Measurements from ENCODE around the gene LLGL2.

GRCh38 chr17:75552425-75553294 is 27.2 kb downstream of the LLGL2 start:
- no peak for TF ChIP-seq POLR2A (IDR thresholded peaks at IDR 0.05; ENCODE audit: low read depth, low read length)
- TF ChIP-seq POLR2AphosphoS5 (IDR thresholded peaks at IDR 0.05; ENCODE audit: low read depth, low read length): no peak
- TF ChIP-seq TAF1 (IDR thresholded peaks at IDR 0.05; ENCODE audit: low read depth, low read length): no peak
- no peak for TF ChIP-seq SPI1 (IDR thresholded peaks at IDR 0.05; ENCODE audit: low read depth, low read length)
- TF ChIP-seq POU2F2 (IDR thresholded peaks at IDR 0.05; ENCODE audit: low read depth, low read length): no peak

Data from GM12891 (cell line).